Stimulated activated CD4-positive, alpha-beta T cell treated with anti-CD3 and anti-CD28 coated beads, Interleukin-12 subunit alpha, Interleukin-12 subunit beta, amount 100 ng/mL, for 48 hours (primary cell): Measurements from ENCODE around the gene KL.

Experiments
- DNase-seq, 3 donors: peaks; one replicate each; pipeline ENCODE4 v3.0.0-alpha.2; 2020; ENCODE audit warnings: low read depth in 2 of 3, low spot score in 1 of 3

The KL gene

GRCh38 chr13:33110713-33111413 is 94.6 kb downstream of the KL start:
- DNase-seq, result no peak

GRCh38 chr13:33111414-33112110 is 95.3 kb downstream of the KL start:
- DNase-seq, result no peak

GRCh38 chr13:33112766-33113165 is 96.5 kb downstream of the KL start:
- DNase-seq, result no peak

GRCh38 chr13:33114146-33114545 is 97.9 kb downstream of the KL start:
- no peak for DNase-seq

GRCh38 chr13:33115274-33115673 is 99.1 kb downstream of the KL start:
- DNase-seq, result no peak
